CD4-positive, alpha-beta memory T cell (primary cell): ENCODE data around the gene MRC1. TPM values are rescaled to one million over a fixed set of nuclear protein-coding genes. Genes with fewer than 3 reads are reported as not detected.

ENCODE experiments used
- CTCF ChIA-PET: fragments of 350-600 bp; sonication (Branson Sonifier 250); formaldehyde crosslinking; loops from one replicate; lab custom pipeline; 2021; ENCODE audit warnings: inconsistent platforms; ENCODE audit not compliant: partially characterized antibody; lab: Charles Lee
- POLR2A ChIA-PET: fragments of 350-600 bp; sonication (Branson Sonifier 250); formaldehyde crosslinking; loops from one replicate; lab custom pipeline; 2021; ENCODE audit not compliant: partially characterized antibody; lab: Charles Lee
- DNase-seq, 5 donors: peaks; one replicate each; pipeline versions ENCODE4 v3.0.0 to v3.0.0-alpha.2; 2020 to 2022; ENCODE audit warnings: mixed read lengths in 1 of 5
- H3K27ac ChIP-seq: one replicate; pipeline ENCODE4 v1.7.0; 2013; ENCODE audit warnings: low read depth, low read length
- H3K27me3 ChIP-seq: 2 replicates; pipeline ENCODE4 v1.7.0; 2013; ENCODE audit warnings: mild to moderate bottlenecking, low read length, moderate library complexity; ENCODE audit not compliant: insufficient read depth
- H3K36me3 ChIP-seq: 2 replicates; pipeline ENCODE4 v1.7.0; 2013; ENCODE audit warnings: mild to moderate bottlenecking, low read length, moderate library complexity; ENCODE audit not compliant: insufficient read depth
- H3K4me1 ChIP-seq: 2 replicates; pipeline ENCODE4 v1.7.0; 2013; ENCODE audit warnings: mild to moderate bottlenecking, low read length, moderate library complexity; ENCODE audit not compliant: insufficient read depth
- H3K4me3 ChIP-seq, 2 donors: one replicate each; pipeline ENCODE4 v1.7.0; 2013; ENCODE audit warnings: low read length in 2 of 2, mild to moderate bottlenecking in 1 of 2
- H3K9me3 ChIP-seq, 2 donors: one replicate each; pipeline ENCODE4 v1.7.0; 2013; ENCODE audit warnings: low read length in 2 of 2, control low read depth in 1 of 2; ENCODE audit not compliant: control insufficient read depth in 1 of 2
- H3K27ac Mint-ChIP-seq, 7 donors: one replicate each; pipeline ENCODE4 v1.8.0; 2020 to 2021; ENCODE audit warnings: mixed read lengths in 7 of 7, mild to moderate bottlenecking in 6 of 7, inconsistent platforms in 3 of 7, moderate library complexity in 3 of 7
- H3K27me3 Mint-ChIP-seq, 2 donors: one replicate each; pipeline ENCODE4 v1.8.0; 2020 to 2021; ENCODE audit warnings: mixed read lengths in 2 of 2
- H3K36me3 Mint-ChIP-seq, 2 donors: one replicate each; pipeline ENCODE4 v1.8.0; 2020 to 2021; ENCODE audit warnings: mixed read lengths in 2 of 2, inconsistent platforms in 1 of 2, mild to moderate bottlenecking in 1 of 2
- H3K4me1 Mint-ChIP-seq, 4 donors: one replicate each; pipeline ENCODE4 v1.8.0; 2020 to 2021; ENCODE audit warnings: mixed read lengths in 4 of 4, mild to moderate bottlenecking in 1 of 4
- H3K4me3 Mint-ChIP-seq, 8 donors: one replicate each; pipeline ENCODE4 v1.8.0; 2020 to 2021; ENCODE audit warnings: mixed read lengths in 8 of 8, mild to moderate bottlenecking in 7 of 8, moderate library complexity in 6 of 8, inconsistent platforms in 3 of 8
- H3K9me3 Mint-ChIP-seq, 8 donors: one replicate each; pipeline ENCODE4 v1.8.0; 2020 to 2021; ENCODE audit warnings: mixed read lengths in 8 of 8, mild to moderate bottlenecking in 5 of 8, inconsistent platforms in 3 of 8, moderate library complexity in 1 of 8
- intact Hi-C: fragments of 100-400 bp; cut with micrococcal nuclease; formaldehyde crosslinking; loops from one replicate; pipeline ENCODE4 v1.15.1; 2023
- polyA plus RNA-seq, 2 donors: library from polyadenylated mRNA; unstranded; fragments of 300-500 nt; fragmentation: Illumina TruSeq; gene quantifications; one replicate each; pipeline ENCODE4 v1.2.3, GENCODE V29; 2021
- total RNA-seq, 2 experiments: library from RNA; stranded (reverse); gene quantifications; one replicate each; pipeline ENCODE4 v1.2.3, GENCODE V29; 2021

MRC1 gene
- total and polyA plus RNA-seq, 4 experiments from 2014 or later: 0.07 to 2.3 (median 1.9) TPM; not detected in 1

GRCh38 chr10:17779784-17780183 lies 29.4 kb upstream of the MRC1 start:
- DNase-seq: no peak
- POLR2A ChIA-PET: no interaction called here
- H3K27ac Mint-ChIP-seq: no peak overlapping the region

DNA sequence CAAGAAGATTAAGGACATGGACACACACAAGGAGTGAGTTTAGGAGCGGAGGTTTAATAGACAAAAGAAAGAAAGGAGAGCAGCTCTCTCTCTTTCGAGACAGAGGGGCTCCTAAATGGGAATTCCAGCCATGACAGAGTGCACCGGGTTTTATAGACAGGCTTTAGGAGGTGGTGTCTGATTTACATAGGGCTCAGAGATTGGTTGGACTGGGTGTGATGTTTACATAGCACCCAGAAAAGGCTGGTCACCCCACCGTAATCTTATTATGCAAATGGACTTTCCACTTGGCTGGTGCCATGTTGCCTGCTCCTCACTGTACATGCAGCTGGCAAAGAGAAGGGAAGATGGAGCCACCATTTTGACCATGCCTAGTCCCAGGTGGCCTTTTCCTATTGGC lies 28.4 kb upstream of the MRC1 start:
- Mint-ChIP-seq H3K27me3 (peaks cover 0 to 2% of the 10 kb centered on the region in 2 donors), H3K9me3 (peaks cover 0 to 4% (median 0%) of the 10 kb centered on the region in 8 donors), H3K27ac (no peak overlapping the region), H3K4me3 (no peak overlapping the region), H3K36me3 (no peaks in the 10 kb centered on the region), H3K4me1 (no peaks in the 10 kb centered on the region)
- Histone ChIP-seq H3K27ac (no peak overlapping the region), H3K4me1 (no peaks in the 10 kb centered on the region), H3K27me3 (no peaks in the 10 kb centered on the region), H3K9me3 (no peaks in the 10 kb centered on the region), H3K4me3 (no peak overlapping the region), H3K36me3 (no peaks in the 10 kb centered on the region)
- DNase-seq: no peak
- intact Hi-C loops: no loop called here
- POLR2A ChIA-PET: no interaction called here
- CTCF ChIA-PET: no interaction called here

More at GRCh38 chr10:17779784-17780183, 29.4 kb upstream of the MRC1 start:
- no peak overlapping the region for H3K4me3 Mint-ChIP-seq
- no peaks in the 10 kb centered on the region for H3K36me3 ChIP-seq
- H3K4me1 ChIP-seq: no peaks in the 10 kb centered on the region
- H3K9me3 Mint-ChIP-seq: peaks cover 0 to 4% (median 0%) of the 10 kb centered on the region in 8 donors
- H3K27ac ChIP-seq: no peak overlapping the region
- H3K4me1 Mint-ChIP-seq: no peaks in the 10 kb centered on the region
- H3K27me3 ChIP-seq: no peaks in the 10 kb centered on the region
- H3K27me3 Mint-ChIP-seq: peaks cover 0 to 2% of the 10 kb centered on the region in 2 donors
- H3K4me3 ChIP-seq: no peak overlapping the region
- no peaks in the 10 kb centered on the region for H3K36me3 Mint-ChIP-seq
- intact Hi-C loops: no loop called here
- CTCF ChIA-PET: no interaction called here
- no peaks in the 10 kb centered on the region for H3K9me3 ChIP-seq

GRCh38 chr10:17781856-17782255 lies 27.3 kb upstream of the MRC1 start:
- H3K27me3 ChIP-seq: no peaks in the 10 kb centered on the region
- Mint-ChIP-seq H3K27me3 (peaks cover 0 to 2% of the 10 kb centered on the region in 2 donors), H3K9me3 (peaks cover 0 to 4% (median 0%) of the 10 kb centered on the region in 8 donors), H3K4me3 (no peak overlapping the region), H3K36me3 (no peaks in the 10 kb centered on the region), H3K4me1 (no peaks in the 10 kb centered on the region), H3K27ac (no peak overlapping the region)
- CTCF ChIA-PET: no interaction called here
- H3K9me3 ChIP-seq: no peaks in the 10 kb centered on the region
- no peaks in the 10 kb centered on the region for H3K4me1 ChIP-seq
- no peak for DNase-seq
- no peak overlapping the region for H3K4me3 ChIP-seq
- H3K27ac ChIP-seq: no peak overlapping the region
- H3K36me3 ChIP-seq: no peaks in the 10 kb centered on the region
- POLR2A ChIA-PET: no interaction called here
- intact Hi-C loops: no loop called here

- ChIA-PET CTCF (no interaction called here), POLR2A (no interaction called here)
- no peak overlapping the region for H3K27ac Mint-ChIP-seq
- no peaks in the 10 kb centered on the region for H3K36me3 ChIP-seq
- H3K27me3 Mint-ChIP-seq: peaks cover 0 to 2% of the 10 kb centered on the region in 2 donors
- intact Hi-C loops: no loop called here
- H3K27me3 ChIP-seq: no peaks in the 10 kb centered on the region
- no peaks in the 10 kb centered on the region for H3K36me3 Mint-ChIP-seq
- H3K9me3 ChIP-seq: no peaks in the 10 kb centered on the region
- no peak overlapping the region for H3K27ac ChIP-seq
- no peak overlapping the region for H3K4me3 Mint-ChIP-seq
- no peak overlapping the region for H3K4me3 ChIP-seq
- peak in 1 of 5 donors; percentile 35 for DNase-seq
- H3K4me1 ChIP-seq: no peaks in the 10 kb centered on the region
- no peaks in the 10 kb centered on the region for H3K4me1 Mint-ChIP-seq
- H3K9me3 Mint-ChIP-seq: peaks cover 0 to 4% (median 0%) of the 10 kb centered on the region in 8 donors
These were observed 26.1 kb upstream of the MRC1 start for GRCh38 chr10:17782921-17783665.

GRCh38 chr10:17783751-17784150 lies 25.4 kb upstream of the MRC1 start:
- peaks cover 0 to 2% of the 10 kb centered on the region in 2 donors for H3K27me3 Mint-ChIP-seq
- Histone ChIP-seq H3K36me3 (no peaks in the 10 kb centered on the region), H3K27ac (no peak overlapping the region), H3K9me3 (no peaks in the 10 kb centered on the region), H3K27me3 (no peaks in the 10 kb centered on the region), H3K4me1 (no peaks in the 10 kb centered on the region), H3K4me3 (no peak overlapping the region)
- intact Hi-C loops: no loop called here
- no peak for DNase-seq
- peaks cover 0 to 4% (median 0%) of the 10 kb centered on the region in 8 donors for H3K9me3 Mint-ChIP-seq
- H3K36me3 Mint-ChIP-seq: no peaks in the 10 kb centered on the region
- no peak overlapping the region for H3K27ac Mint-ChIP-seq
- no peak overlapping the region for H3K4me3 Mint-ChIP-seq
- POLR2A ChIA-PET: no interaction called here
- CTCF ChIA-PET: no interaction called here
- no peaks in the 10 kb centered on the region for H3K4me1 Mint-ChIP-seq

- Mint-ChIP-seq H3K27ac (no peak overlapping the region), H3K4me3 (no peak overlapping the region), H3K9me3 (peaks cover 0 to 4% (median 0%) of the 10 kb centered on the region in 8 donors), H3K4me1 (no peaks in the 10 kb centered on the region), H3K27me3 (peaks cover 0 to 2% of the 10 kb centered on the region in 2 donors), H3K36me3 (no peaks in the 10 kb centered on the region)
- intact Hi-C loops: no loop called here
- Histone ChIP-seq H3K9me3 (no peaks in the 10 kb centered on the region), H3K36me3 (no peaks in the 10 kb centered on the region), H3K27me3 (no peaks in the 10 kb centered on the region), H3K27ac (no peak overlapping the region), H3K4me1 (no peaks in the 10 kb centered on the region), H3K4me3 (no peak overlapping the region)
- POLR2A ChIA-PET: no interaction called here
- CTCF ChIA-PET: interaction anchor here (0.7 kb wide), 1 partner anchor 10 kb away, joined by 3 read pairs; no protein-coding TSS in a partner anchor
- DNase-seq: no peak
These were observed 24.5 kb upstream of the MRC1 start for GRCh38 chr10:17784688-17785087.

DNA sequence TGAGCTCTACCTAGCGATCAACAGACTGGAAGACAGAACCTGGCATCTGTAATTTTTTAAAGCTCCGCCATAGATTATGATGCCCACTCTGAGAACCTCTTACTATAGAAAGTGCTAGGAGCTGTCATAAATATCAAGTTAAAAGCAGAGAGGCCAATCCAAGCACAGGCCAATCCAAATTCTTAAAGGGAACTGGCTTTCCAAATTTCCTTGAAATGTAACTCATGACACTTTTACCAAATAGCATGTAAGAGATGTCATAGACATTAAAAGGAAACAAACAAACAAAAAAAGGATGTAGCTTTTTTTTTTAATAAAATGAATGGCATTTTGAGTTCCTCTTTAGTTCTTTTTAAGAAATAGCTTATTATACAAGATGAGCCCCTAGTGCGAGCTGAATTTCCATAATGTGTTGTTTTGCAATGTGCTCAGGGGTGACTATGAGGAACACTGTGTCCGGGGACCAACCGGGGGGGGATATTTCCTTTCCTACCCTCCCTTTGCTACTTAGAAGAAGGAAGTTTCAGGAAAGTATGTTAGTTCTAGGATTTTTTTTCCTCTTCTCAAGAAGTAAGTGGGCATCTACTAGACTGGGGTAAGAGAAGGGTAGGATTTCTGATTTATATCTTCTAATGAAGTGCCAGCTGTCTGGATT lies 23.7 kb upstream of the MRC1 start:
- Mint-ChIP-seq H3K27me3 (peaks cover 0 to 2% of the 10 kb centered on the region in 2 donors), H3K9me3 (peaks cover 0 to 2% (median 0%) of the 10 kb centered on the region in 8 donors), H3K4me3 (no peak overlapping the region), H3K27ac (no peak overlapping the region), H3K36me3 (no peaks in the 10 kb centered on the region), H3K4me1 (no peaks in the 10 kb centered on the region)
- intact Hi-C loops: no loop called here
- Histone ChIP-seq H3K9me3 (no peaks in the 10 kb centered on the region), H3K27ac (no peak overlapping the region), H3K4me1 (no peaks in the 10 kb centered on the region), H3K27me3 (no peaks in the 10 kb centered on the region), H3K4me3 (no peak overlapping the region), H3K36me3 (no peaks in the 10 kb centered on the region)
- no peak for DNase-seq
- ChIA-PET CTCF (interaction anchor here (0.7 kb wide), 1 partner anchor 9 kb away, joined by 3 read pairs; no protein-coding TSS in a partner anchor), POLR2A (no interaction called here)
